ENCODE data around the gene NCOA5. TPM values are rescaled to one million over a fixed set of nuclear protein-coding genes. Genes with fewer than 3 reads are reported as not detected.

NCOA5 gene
- total RNA-seq, 3 donors from 2014 or later (not counting 1 experiment from before 2014, with no cell fraction given) = 8.8 to 18.4 (median 18.0) TPM

- ATAC-seq = no peak
- no peak for TF ChIP-seq CTCF (IDR thresholded peaks at IDR 0.05)
- DNase-seq = peak in 1 of 2 donors; percentile 41
- Histone ChIP-seq H3K27ac (ENCODE audit: low read length) (no peak overlapping the region), H3K9me3 (ENCODE audit: control insufficient read depth, insufficient read depth, low read length) (no peaks in the 10 kb centered on the region), H3K27me3 (ENCODE audit: control insufficient read depth, insufficient read depth, low read length) (peaks cover 10% of the 10 kb centered on the region), H3K4me3 (ENCODE audit: low read length) (no peak overlapping the region), H3K36me3 (ENCODE audit: control insufficient read depth, insufficient read depth, low read length) (peaks cover 13% of the 10 kb centered on the region), H3K4me1 (ENCODE audit: control insufficient read depth, insufficient read depth, low read length) (peaks cover 29% of the 10 kb centered on the region)
- H3K27me3 Mint-ChIP-seq (ENCODE audit: low read depth in 2 of 2) = peaks cover 30 to 34% of the 10 kb centered on the region in 2 donors
- H3K36me3 Mint-ChIP-seq = peaks cover 18% of the 10 kb centered on the region
- H3K27ac Mint-ChIP-seq = no peak overlapping the region
- 23% methylated on average over 64 of the region's 65 CpGs for WGBS (ENCODE audit: insufficient coverage)
- no peaks in the 10 kb centered on the region for H3K9me3 Mint-ChIP-seq
- no peak overlapping the region for H3K4me3 Mint-ChIP-seq
- intact Hi-C loops (cut with micrococcal nuclease) = no loop called here
- H3K4me1 Mint-ChIP-seq = peaks cover 32 to 41% of the 10 kb centered on the region in 2 donors
Measured at GRCh38 chr20:46056970-46057855, 32.5 kb downstream of the NCOA5 start.

GRCh38 chr20:46056027-46056833, 33.5 kb downstream of the NCOA5 start:
- H3K4me1 Mint-ChIP-seq = peaks cover 28 to 31% of the 10 kb centered on the region in 2 donors
- peaks cover 3% of the 10 kb centered on the region for H3K36me3 ChIP-seq (ENCODE audit: control insufficient read depth, insufficient read depth, low read length)
- H3K4me3 Mint-ChIP-seq = no peak overlapping the region
- no peaks in the 10 kb centered on the region for H3K9me3 ChIP-seq (ENCODE audit: control insufficient read depth, insufficient read depth, low read length)
- intact Hi-C loops (cut with micrococcal nuclease) = no loop called here
- peaks cover 10% of the 10 kb centered on the region for H3K27me3 ChIP-seq (ENCODE audit: control insufficient read depth, insufficient read depth, low read length)
- H3K27ac Mint-ChIP-seq = no peak overlapping the region
- 85% methylated on average over 15 of the region's 15 CpGs for WGBS (ENCODE audit: insufficient coverage)
- H3K4me3 ChIP-seq (ENCODE audit: low read length) = no peak overlapping the region
- peaks cover 27% of the 10 kb centered on the region for H3K4me1 ChIP-seq (ENCODE audit: control insufficient read depth, insufficient read depth, low read length)
- DNase-seq (no peak), ATAC-seq (no peak)
- peaks cover 10% of the 10 kb centered on the region for H3K36me3 Mint-ChIP-seq
- peaks cover 32 to 37% of the 10 kb centered on the region in 2 donors for H3K27me3 Mint-ChIP-seq (ENCODE audit: low read depth in 2 of 2)
- TF ChIP-seq CTCF (IDR thresholded peaks at IDR 0.05) = no peak
- no peaks in the 10 kb centered on the region for H3K9me3 Mint-ChIP-seq
- H3K27ac ChIP-seq (ENCODE audit: low read length) = no peak overlapping the region

GRCh38 chr20:46055269-46055668, 34.5 kb downstream of the NCOA5 start:
- no peak for TF ChIP-seq CTCF (IDR thresholded peaks at IDR 0.05)
- DNase-seq (no peak), ATAC-seq (no peak)
- peaks cover 1% of the 10 kb centered on the region for H3K36me3 Mint-ChIP-seq
- 55% methylated on average over 1 of the region's 1 CpG for WGBS (ENCODE audit: insufficient coverage)
- peaks cover 35 to 37% of the 10 kb centered on the region in 2 donors for H3K27me3 Mint-ChIP-seq (ENCODE audit: low read depth in 2 of 2)
- no peak overlapping the region for H3K4me3 Mint-ChIP-seq
- Histone ChIP-seq H3K4me3 (ENCODE audit: low read length) (no peak overlapping the region), H3K27me3 (ENCODE audit: control insufficient read depth, insufficient read depth, low read length) (peaks cover 10% of the 10 kb centered on the region), H3K36me3 (ENCODE audit: control insufficient read depth, insufficient read depth, low read length) (no peaks in the 10 kb centered on the region), H3K9me3 (ENCODE audit: control insufficient read depth, insufficient read depth, low read length) (no peaks in the 10 kb centered on the region), H3K27ac (ENCODE audit: low read length) (no peak overlapping the region), H3K4me1 (ENCODE audit: control insufficient read depth, insufficient read depth, low read length) (peaks cover 17% of the 10 kb centered on the region)
- intact Hi-C loops (cut with micrococcal nuclease) = no loop called here
- no peak overlapping the region for H3K27ac Mint-ChIP-seq
- H3K9me3 Mint-ChIP-seq = no peaks in the 10 kb centered on the region
- H3K4me1 Mint-ChIP-seq = peaks cover 18 to 22% of the 10 kb centered on the region in 2 donors
